ENCODE data around the gene UBE4A. TPM values are rescaled to one million over a fixed set of nuclear protein-coding genes. Genes with fewer than 3 reads are reported as not detected.
A peak's percentile ranks its signal among the peaks of the same experiment; 100 is the strongest.

The UBE4A gene
- total RNA-seq, 1 donor from 2014 or later = 32.0 TPM

GRCh38 chr11:118370774-118371173 lies 11.4 kb downstream of the UBE4A start:
- H3K4me1 Mint-ChIP-seq (ENCODE audit: unreplicated experiment) = no peaks in the 10 kb centered on the region
- DNase-seq (ENCODE audit: low spot score) = no peak
- no peak overlapping the region for H3K27ac Mint-ChIP-seq (ENCODE audit: unreplicated experiment)
- no peaks in the 10 kb centered on the region for H3K9me3 Mint-ChIP-seq (ENCODE audit: unreplicated experiment)
- no peak overlapping the region for H3K4me3 Mint-ChIP-seq (ENCODE audit: unreplicated experiment)
- H3K27me3 Mint-ChIP-seq (ENCODE audit: unreplicated experiment) = no peaks in the 10 kb centered on the region
- peaks cover 36% of the 10 kb centered on the region for H3K36me3 Mint-ChIP-seq (ENCODE audit: low read depth, unreplicated experiment)
- TF ChIP-seq CTCF (IDR thresholded peaks at IDR 0.05; ENCODE audit: unreplicated experiment) = no peak

- H3K9me3 Mint-ChIP-seq (ENCODE audit: unreplicated experiment) = no peaks in the 10 kb centered on the region
- no peak overlapping the region for H3K27ac Mint-ChIP-seq (ENCODE audit: unreplicated experiment)
- no peak overlapping the region for H3K4me3 Mint-ChIP-seq (ENCODE audit: unreplicated experiment)
- H3K27me3 Mint-ChIP-seq (ENCODE audit: unreplicated experiment) = no peaks in the 10 kb centered on the region
- DNase-seq (ENCODE audit: low spot score) = no peak
- H3K4me1 Mint-ChIP-seq (ENCODE audit: unreplicated experiment) = no peaks in the 10 kb centered on the region
- TF ChIP-seq CTCF (IDR thresholded peaks at IDR 0.05; ENCODE audit: unreplicated experiment) = no peak
- H3K36me3 Mint-ChIP-seq (ENCODE audit: low read depth, unreplicated experiment) = peaks cover 42% of the 10 kb centered on the region
Observed at GRCh38 chr11:118373263-118373662, 13.9 kb downstream of the UBE4A start.

- DNase-seq (ENCODE audit: low spot score) = no peak
- H3K4me3 Mint-ChIP-seq (ENCODE audit: unreplicated experiment) = peak overlapping the region; percentile 51
- no peak for TF ChIP-seq CTCF (IDR thresholded peaks at IDR 0.05; ENCODE audit: unreplicated experiment)
- no peaks in the 10 kb centered on the region for H3K27me3 Mint-ChIP-seq (ENCODE audit: unreplicated experiment)
- H3K9me3 Mint-ChIP-seq (ENCODE audit: unreplicated experiment) = no peaks in the 10 kb centered on the region
- no peaks in the 10 kb centered on the region for H3K4me1 Mint-ChIP-seq (ENCODE audit: unreplicated experiment)
- H3K36me3 Mint-ChIP-seq (ENCODE audit: low read depth, unreplicated experiment) = peaks cover 42% of the 10 kb centered on the region
- H3K27ac Mint-ChIP-seq (ENCODE audit: unreplicated experiment) = no peak overlapping the region
Observed at GRCh38 chr11:118373871-118374270, 14.5 kb downstream of the UBE4A start.

- TF ChIP-seq CTCF (IDR thresholded peaks at IDR 0.05; ENCODE audit: unreplicated experiment) = no peak
- Mint-ChIP-seq H3K27me3 (ENCODE audit: unreplicated experiment) (no peaks in the 10 kb centered on the region), H3K36me3 (ENCODE audit: low read depth, unreplicated experiment) (peaks cover 37% of the 10 kb centered on the region), H3K4me1 (ENCODE audit: unreplicated experiment) (no peaks in the 10 kb centered on the region), H3K4me3 (ENCODE audit: unreplicated experiment) (no peak overlapping the region), H3K27ac (ENCODE audit: unreplicated experiment) (no peak overlapping the region), H3K9me3 (ENCODE audit: unreplicated experiment) (no peaks in the 10 kb centered on the region)
- no peak for DNase-seq (ENCODE audit: low spot score)
Observed at GRCh38 chr11:118374729-118375128, 15.3 kb downstream of the UBE4A start.

- Mint-ChIP-seq H3K36me3 (ENCODE audit: low read depth, unreplicated experiment) (peaks cover 33% of the 10 kb centered on the region), H3K27ac (ENCODE audit: unreplicated experiment) (no peak overlapping the region), H3K9me3 (ENCODE audit: unreplicated experiment) (no peaks in the 10 kb centered on the region), H3K4me3 (ENCODE audit: unreplicated experiment) (no peak overlapping the region), H3K27me3 (ENCODE audit: unreplicated experiment) (peaks cover 1% of the 10 kb centered on the region), H3K4me1 (ENCODE audit: unreplicated experiment) (no peaks in the 10 kb centered on the region)
- DNase-seq (ENCODE audit: low spot score) = no peak
- TF ChIP-seq CTCF (IDR thresholded peaks at IDR 0.05; ENCODE audit: unreplicated experiment) = no peak
Observed at GRCh38 chr11:118375978-118376377, 16.6 kb downstream of the UBE4A start.

Measured in endothelial cell (in vitro differentiated cells).